GM19467 (cell line): ENCODE data around the gene PCDH9.
"Not testable (repeated sequence)": the region's sequence is repeated elsewhere in the genome, so short reads cannot be mapped to it uniquely, and the experiment has no call there.

ENCODE experiments used
- ATAC-seq: cut with Tn5 transposase; IDR thresholded peaks from one replicate; pipeline ENCODE4 v1.9.1; 2021; ENCODE audit warnings: mild to moderate bottlenecking, moderate library complexity; ENCODE audit not compliant: unreplicated experiment

The PCDH9 gene

DNA sequence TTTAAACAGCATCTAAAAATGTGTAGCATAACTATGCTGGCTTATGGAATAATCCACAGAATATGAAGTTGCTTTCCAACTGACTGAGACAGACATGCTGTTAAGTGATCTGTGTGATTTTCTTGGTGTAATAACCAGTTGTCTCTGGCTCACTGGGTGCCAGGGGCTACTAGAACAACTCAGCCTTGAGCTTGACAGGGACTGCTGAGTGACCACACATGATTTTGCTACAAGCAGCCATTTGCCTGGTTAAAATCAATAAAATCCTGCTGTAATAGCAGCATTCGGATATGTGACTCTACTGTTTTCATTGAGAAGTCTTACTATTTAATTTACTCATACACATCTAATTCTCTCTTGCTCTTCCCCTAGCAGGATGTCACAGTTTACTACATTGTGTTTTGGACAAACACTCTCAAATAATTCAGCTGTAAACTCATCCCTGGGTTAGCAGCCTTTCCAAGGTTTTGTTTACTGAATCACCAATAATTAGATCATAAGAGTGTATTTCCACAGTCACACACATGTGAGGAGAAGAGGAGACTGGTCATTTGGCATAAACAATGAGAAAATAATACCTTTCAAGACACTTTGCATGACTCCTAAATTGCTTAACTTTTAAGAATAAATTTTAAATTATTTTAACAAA, 426.2 kb downstream of the PCDH9 start:
- ATAC-seq, result no peak

DNA sequence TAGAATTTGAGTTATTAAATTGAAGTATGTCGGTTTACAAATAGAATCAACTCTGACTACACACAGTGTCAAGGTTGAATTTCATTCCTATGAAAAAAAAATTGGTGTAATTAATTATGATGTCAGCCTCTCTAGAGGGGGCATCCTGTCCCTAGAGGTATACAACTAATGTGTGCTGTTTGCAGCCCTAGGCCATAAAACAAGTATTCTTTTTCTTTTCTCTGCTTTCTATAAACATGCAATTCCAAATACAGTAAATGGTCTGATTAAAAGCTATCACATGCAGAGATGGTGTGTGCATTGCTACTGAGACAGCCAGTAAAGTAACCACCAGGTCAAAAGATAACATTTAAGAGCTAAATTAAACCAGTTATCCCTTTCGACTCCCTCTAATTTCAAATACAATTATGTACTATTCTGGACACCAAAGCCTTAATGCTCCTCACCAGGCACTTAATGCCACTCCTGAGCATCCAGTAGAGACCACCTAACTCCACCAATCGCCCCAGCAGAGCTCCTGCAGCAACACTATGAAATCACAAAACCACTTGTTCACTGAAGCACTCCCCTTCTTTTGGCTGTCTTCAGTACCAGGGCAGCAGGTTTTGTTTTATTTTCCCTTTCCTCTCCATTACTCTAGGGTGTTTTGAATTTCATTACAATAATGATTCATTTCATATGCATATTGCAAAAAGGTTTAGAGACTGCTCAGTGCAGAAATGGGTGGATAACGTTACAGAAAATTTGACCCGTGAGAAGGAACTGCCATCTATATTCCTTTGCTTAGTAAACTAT, 426.9 kb downstream of the PCDH9 start:
- ATAC-seq, result no peak

DNA sequence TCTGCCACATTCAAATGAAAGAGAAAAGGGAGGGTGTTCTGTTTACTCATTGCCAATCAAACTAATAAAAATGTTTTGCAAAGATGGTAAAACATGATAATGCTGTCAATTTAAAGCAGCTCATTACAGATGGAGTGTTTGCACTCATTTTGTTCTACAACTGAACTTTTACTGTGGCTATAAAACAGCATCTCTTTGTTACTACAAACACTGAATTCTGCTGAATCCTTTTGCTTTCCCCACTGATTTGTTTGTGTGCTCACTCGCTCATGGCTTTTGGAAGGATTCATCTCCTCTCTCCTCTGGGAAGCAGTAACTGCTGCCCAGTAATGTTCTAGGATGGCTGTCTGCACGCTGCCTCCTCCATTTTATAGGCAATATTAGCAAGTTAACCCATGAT, 434.5 kb downstream of the PCDH9 start:
- ATAC-seq, result no peak

DNA sequence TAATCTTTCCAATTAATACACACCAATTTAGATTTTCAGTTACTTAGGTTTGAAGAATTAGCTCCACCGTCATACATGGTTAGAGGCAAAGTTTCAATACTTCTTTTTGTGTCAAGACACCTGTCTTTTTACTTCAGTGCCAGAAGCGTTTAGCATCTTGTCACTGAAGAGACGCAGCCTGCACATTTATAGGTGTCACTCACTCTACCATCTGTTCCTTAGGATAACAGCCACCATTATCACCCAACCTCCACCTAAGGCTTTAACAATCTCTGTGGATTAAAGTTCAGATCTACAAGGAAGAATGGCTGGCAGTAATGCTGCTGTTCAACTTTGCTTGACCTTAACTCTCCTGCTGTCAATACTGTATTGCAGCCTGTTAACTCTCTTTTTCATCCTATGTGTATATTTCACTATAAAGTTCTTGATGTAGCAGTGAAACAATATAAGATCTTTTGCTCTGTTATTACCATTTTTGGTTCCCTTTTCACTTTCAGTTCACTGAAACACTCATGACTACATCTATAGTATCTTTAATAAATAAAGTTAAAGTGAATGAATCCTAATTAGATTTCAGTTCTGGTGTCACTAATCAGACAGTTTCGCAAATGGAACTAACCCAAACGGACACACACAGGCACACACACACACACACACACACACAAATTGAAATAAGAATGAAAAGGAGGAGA, 435.6 kb downstream of the PCDH9 start:
- peak; percentile 46 for ATAC-seq

DNA sequence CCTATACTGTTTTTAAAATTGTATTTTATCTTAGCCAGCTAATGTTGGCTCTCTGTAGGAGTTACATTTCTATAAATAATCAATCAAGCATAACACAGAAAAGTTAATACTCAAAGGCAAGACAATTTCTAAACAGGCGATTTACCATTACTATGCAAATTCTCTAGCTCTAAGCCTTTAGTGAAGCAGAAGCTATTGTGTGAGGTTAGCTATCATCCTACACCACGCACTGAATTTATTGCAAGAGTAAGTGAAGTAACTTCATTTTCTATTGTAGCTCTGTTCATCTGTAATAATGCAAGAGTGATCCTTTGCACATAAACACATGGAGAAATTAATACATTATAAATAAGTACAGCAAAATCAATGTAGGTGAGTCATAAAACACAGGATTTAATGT, 439.3 kb downstream of the PCDH9 start:
- ATAC-seq, result no peak

DNA sequence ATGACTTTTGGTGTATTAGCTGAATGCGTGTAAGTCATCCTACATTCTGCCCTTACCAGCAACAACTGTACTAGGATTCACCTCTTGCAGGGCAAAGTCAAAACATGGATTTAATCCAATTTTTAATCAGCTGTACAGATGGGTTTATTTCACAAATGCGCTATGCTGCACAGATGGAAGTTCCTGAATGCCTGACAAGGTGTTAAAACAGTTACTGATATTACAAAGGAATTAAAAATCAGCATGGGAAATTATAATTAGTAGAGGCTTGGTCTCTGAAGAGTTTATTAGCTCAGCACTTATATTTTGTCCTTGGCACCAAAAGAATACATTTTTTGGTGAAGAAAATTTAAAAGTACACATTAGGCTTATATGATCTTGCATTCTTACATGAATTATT, 448.9 kb downstream of the PCDH9 start:
- no peak for ATAC-seq

DNA sequence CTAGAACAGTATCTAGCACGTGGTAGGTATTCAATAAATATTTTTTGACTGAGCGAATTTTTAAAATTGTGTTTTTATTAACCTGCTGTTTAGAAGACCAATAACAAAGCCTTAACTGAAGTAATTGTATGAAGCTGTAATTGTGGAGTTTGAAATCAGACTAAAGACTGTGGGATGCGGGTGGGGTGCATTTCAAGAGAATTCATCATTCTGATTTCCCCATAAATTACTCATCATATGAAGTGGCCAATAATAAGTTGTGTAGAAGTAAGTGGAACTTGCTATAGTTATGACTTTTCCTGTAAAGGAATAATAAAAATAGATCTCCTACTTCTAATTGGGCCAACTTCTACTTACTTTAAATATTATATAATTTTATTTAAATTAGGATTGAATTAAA, 449.3 kb downstream of the PCDH9 start:
- no peak for ATAC-seq

DNA sequence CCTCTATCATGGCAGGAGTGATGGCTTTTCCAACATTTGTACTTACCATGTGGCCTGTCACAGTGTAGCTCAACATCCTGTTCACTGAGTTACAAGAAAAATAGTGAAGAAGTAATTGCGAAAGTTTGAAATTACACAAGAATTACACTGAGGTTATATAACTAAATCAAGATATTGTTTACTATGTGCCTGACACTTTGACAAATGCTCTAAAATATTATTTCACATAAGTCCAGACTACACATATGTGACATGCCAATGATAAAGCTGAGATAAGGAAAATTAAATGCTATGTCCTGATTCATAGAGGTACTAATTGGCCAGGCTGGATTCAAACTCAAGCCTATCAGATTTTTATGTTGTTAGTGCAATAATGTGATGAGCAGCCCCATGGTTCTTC, 451.7 kb downstream of the PCDH9 start:
- ATAC-seq, result no peak

DNA sequence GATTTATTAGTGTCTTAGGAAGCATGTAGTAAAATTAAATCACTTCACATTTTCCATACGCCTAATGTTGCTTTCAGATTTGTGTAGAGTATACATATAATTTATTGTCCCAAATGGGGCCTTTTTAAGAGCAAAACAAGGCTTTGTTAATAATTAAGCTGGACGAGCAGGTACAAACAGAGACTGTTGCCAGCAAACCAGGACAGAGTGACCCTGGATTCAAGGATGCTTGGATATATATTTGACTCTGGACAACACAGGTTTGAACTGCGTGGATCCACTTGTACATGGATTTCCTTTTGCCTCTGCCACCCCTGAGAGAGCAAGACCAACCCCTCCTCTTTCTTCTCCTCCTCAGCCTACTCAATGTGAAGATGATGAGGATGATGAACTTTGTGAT, 454.9 kb downstream of the PCDH9 start:
- no peak for ATAC-seq

DNA sequence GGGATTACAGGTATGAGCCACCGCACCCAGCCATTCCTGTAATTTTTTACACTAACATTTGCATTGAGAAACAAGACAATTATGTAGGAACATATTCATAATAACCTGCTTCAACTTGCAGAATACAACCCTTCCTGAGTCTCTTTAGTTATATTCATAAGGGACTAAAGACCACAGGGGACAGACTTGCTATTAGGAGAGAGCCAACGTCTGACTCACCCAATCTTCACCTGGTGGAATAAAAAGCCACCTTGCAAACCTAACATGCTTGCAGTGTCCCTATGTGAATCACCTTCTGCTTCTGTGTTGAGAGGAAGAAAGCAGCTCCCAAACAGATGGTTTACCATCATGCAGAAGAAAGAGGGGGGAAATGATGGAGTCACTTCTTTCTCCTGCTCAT, 456.1 kb downstream of the PCDH9 start:
- ATAC-seq, result no peak

DNA sequence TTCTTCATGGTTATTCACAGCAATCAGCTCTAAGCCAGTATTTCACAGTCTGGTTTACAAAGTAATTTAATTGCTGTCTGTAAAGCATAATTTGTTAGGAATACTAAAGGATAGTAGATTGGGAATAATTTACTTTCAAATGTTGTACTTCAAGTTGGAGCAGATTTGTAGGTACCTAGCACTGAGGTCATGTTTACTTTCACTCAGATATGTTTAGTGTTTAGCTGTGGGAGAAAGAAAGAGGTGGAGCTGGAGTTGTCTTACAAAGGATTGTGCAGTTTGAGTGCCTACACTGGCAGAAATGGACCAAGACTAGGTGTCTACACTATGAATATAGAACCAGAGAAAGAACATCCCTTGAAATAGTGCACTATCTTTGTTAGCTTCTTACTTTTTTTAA, 464.6 kb downstream of the PCDH9 start:
- no peak for ATAC-seq

DNA sequence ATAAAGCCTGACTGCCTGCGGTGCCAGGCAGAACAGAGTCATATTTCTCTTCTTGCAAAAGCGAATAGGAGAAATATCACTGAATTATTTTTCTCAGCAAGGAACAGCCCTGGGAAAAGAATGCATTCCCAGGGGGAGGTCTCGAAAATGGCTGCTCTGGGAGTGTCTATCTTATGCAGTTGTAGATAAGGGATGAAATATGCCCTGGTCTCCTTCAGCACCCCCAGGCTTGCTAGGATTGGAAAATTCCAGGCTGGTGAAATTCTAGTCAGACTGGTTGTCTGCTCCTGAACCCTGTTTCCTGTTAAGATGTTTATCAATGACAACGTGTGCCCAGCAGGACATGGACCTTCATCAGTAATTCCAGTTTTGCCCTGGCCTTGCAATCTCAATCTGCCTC, 469.5 kb downstream of the PCDH9 start:
- not testable (repeated sequence) for ATAC-seq

DNA sequence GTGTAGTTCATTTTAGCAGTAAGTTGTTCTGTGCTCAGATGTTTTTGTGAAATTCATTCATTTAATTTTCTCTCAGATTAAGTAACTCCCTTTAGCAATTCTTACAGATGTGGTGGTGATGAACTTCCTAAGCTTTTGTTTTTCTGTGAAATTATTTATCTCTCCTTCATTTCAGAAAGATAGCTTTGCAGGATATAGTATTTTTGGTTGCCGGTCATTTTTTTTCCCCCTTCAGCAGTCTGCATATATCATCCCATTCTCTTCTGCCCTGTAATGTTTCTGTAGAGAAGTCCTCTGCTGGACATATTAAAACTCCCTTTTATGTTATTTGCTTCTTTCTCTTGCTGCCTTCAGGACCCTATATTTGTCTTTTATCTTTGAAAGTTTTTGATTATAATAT, 470.2 kb downstream of the PCDH9 start:
- no peak for ATAC-seq

DNA sequence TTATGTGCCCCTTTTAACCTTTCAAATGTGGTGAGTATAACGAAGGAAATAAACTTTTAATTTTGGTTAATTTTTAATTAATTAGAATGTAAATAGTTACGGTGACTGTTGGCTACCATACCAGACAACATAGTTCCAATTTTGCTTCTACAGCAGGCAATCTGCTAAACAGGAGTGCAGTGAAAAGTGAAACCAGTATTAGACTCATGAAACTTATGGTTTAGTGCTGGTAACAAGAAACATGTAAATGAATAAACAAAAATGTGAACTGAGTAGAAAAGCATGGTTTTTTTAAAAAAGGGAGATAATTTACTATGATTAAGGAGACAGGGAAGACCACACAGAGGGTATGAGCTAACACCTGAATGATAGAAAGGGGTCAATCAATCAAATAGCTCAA, 478.4 kb downstream of the PCDH9 start:
- peak; percentile 79 for ATAC-seq

DNA sequence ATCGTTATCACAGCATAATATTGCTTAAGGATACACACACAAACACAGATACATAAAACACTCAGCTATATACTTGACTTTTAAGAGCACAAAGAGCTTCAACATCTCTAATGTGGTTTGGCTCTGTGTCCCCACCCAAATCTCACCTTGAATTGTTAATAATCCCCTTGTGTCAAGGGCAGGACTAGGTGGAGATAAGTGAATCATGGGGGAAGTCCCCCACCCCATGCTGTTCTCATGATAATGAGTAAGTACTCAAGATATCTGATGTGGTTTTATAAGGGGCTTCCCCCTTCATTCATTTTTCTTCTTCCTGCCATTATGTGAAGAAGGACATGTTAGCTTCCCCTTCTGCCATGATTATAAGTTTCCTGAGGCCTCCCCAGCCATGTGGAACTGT, 481.4 kb downstream of the PCDH9 start:
- ATAC-seq, result no peak

DNA sequence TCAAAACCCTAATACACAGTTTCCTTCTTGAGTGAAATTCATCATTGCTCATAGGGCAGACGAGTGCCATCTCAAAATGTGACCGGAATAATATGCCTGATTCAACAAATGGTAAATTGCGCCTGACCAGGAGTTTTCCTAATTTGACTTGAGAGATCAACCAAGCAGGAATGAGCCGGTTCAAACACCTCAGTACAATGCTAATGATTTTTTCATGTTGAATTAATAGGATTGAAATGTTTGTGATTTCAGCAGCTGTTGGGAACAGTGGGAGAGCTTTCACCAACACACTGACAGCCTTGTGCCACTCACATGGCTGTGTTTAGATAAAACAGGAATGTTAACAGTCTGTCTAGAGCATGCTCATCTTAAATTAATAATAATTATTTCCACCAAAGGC, 484.8 kb downstream of the PCDH9 start:
- ATAC-seq, result no peak

DNA sequence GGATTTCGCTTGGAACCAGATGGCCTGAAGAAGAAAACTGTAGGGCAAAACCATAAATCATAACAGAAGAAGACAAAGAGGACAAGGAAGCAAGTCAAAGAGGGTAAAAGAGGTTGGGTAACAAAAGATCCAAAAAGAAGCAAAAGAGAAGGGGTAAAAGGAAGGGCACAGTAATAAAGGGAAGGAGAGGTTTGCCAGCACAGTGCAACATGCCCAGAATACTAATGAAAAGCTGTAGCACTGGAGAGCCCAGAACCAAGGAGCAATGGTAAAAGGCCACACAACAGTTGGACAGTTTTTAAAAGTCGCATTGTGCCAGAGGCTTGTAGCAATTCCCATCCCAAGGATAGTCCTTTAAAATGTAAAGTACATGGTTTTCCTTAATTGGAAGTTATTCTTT, 506.6 kb downstream of the PCDH9 start:
- ATAC-seq, result no peak

DNA sequence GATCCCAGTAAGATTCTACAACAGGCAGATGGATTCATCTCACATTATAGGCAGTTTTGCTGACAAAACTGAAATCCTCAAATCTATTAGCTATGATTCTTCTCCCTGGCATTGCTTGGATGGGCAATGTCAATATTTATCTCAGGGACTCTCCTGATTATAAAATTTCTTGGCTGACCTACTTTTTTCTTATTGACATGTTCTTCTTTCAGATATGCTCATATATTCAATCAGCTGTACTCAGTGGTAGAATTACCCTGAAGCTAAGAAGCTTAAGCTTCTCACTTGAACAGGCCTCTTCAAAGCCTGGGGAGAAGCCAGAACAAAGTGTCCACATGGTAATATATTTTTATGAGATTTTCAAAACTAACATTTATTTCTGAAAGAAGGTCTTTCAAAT, 513.6 kb downstream of the PCDH9 start:
- ATAC-seq, result no peak

DNA sequence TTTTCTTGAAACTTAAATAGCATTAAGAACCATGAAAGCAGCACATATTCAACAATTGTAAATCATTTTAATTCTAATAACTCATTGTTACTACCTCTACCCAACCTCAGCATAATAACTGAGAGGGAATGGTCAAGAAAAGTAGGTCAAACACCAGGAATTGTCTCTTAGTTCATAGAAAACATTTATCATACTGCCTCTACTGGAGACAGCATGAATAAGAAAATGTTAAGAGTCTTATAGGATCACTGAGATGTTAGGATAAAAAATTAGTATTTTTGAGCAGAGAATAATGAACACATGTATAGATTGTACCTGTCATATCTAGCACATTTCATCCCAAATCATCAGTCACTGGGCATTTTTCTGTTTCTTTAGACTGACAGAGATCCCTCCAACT, 515.3 kb downstream of the PCDH9 start:
- no peak for ATAC-seq

DNA sequence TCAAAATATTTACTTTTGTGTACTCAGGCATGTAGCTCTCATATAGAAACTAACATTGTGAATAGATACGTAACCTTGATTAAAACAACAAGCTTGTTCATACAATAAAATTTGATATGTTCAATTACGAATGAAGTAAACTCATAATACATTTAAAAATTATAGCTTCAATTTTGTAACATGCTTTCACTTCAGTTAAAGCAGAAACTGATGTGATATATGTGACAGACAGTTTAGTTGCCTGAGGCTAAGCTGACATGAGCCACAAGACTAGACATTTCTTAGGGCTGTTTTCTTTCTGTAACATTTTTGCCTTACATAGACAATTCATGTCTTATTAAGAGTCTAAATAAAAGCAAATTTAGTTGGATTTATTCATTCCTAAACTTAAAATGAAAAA, 526.0 kb downstream of the PCDH9 start:
- ATAC-seq, result no peak

DNA sequence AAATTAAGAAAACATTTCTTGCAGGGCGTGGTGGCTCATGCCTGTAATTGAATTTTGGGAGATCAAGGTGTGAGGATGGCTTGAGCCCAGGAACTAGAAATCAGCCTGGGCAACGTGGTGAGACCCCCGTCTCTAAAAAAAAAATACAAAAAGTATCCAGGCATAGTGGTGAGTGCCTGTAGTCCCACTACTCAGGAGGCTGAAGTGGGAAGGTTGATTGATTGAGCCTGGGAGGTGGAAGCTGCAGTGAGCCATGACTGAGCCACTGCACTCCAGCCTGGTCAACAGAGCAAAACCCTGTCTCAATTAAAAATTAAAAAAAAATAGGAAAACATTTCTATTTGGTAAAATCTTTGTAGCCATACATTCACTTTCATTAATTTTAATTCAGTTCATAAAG, 526.5 kb downstream of the PCDH9 start:
- no peak for ATAC-seq

DNA sequence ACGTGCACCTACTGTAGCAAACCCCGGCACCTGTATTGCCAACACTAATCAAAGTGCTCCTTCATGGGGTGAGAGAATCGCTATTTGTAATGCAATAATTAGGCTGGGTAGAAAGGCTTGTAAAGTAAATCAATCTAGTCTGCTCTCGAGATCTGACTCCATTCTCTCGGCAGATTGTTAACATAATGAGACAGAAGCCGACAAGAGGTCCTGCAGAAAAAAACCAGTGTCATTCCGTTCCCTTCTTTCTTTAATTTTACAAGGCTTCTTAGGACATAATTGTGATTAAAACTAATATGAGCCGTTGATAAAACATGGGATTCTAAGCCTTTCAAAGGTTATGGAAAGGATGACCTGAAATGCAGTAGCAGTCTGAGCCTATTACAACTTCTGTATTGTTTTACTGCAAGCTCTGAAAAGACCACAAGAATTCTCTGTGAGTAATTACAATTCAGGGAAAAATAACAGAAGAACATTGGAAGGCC, 530.0 kb downstream of the PCDH9 start:
- ATAC-seq, result no peak
